Measurements from ENCODE around the gene RASD2.

Gene RASD2

GRCh38 chr22:35572556-35572955 is 31.9 kb downstream of the RASD2 start:
- DNase-seq (ENCODE audit: low read depth, low spot score): no peak
- ChIA-PET CTCF (interaction anchor here (0.9 to 17.7 kb wide), 6 partner anchors 10 to 222 kb away, joined by 3 to 352 read pairs (median 4); no protein-coding TSS in a partner anchor), POLR2A (no interaction called here)

DNA sequence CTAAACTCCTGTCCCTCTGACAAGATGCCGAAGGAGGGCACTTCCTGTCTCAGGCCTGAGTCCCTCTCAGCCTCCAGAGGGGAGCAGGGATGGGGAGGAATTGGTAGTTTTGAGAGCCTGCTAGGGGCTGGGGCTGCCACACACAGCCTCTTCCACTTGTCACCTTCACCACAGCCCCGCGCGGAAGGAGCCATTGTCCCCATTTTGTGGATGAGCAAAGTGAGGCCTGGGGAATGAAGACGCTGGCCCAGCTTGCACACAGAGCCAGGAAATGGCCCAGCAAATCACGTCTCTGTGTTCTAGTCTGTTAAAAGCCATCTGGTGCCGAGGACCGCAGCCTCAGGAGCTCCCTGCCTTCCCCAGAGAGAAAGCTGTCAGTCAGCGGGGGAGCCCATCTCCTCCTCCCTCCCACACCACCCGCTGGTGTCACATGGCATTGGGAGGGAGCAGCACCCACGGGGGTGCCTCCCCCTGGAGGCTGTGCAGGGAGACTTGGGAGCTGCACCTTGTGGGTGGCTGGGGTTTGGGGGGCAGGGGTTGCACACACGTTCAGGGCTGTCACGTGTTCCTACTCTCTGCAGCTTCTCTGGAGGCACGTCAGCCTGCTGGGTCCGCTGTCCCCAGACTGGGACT is 34.6 kb downstream of the RASD2 start:
- TF ChIP-seq, protein P1, sequence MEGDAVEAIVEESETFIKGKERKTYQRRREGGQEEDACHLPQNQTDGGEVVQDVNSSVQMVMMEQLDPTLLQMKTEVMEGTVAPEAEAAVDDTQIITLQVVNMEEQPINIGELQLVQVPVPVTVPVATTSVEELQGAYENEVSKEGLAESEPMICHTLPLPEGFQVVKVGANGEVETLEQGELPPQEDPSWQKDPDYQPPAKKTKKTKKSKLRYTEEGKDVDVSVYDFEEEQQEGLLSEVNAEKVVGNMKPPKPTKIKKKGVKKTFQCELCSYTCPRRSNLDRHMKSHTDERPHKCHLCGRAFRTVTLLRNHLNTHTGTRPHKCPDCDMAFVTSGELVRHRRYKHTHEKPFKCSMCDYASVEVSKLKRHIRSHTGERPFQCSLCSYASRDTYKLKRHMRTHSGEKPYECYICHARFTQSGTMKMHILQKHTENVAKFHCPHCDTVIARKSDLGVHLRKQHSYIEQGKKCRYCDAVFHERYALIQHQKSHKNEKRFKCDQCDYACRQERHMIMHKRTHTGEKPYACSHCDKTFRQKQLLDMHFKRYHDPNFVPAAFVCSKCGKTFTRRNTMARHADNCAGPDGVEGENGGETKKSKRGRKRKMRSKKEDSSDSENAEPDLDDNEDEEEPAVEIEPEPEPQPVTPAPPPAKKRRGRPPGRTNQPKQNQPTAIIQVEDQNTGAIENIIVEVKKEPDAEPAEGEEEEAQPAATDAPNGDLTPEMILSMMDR (IDR thresholded peaks at IDR 0.05; ENCODE audit: insufficient read depth, low read length, missing control alignments): no peak
- H3K4me3 ChIP-seq (ENCODE audit: low read depth, low read length): no peak overlapping the region
- CTCF ChIA-PET: interaction anchor here (1.1 to 17.7 kb wide), 5 partner anchors 7 to 225 kb away, joined by 3 to 352 read pairs (median 5); no protein-coding TSS in a partner anchor
- DNase-seq (ENCODE audit: low read depth, low spot score): no peak
- POLR2A ChIA-PET: no interaction called here

More at GRCh38 chr22:35572556-35572955, 31.9 kb downstream of the RASD2 start:
- H3K4me3 ChIP-seq (ENCODE audit: low read depth, low read length): no peak overlapping the region
- TF ChIP-seq, protein P1 (IDR thresholded peaks at IDR 0.05; ENCODE audit: insufficient read depth, low read length, missing control alignments): no peak

GRCh38 chr22:35576671-35577070 is 36.0 kb downstream of the RASD2 start:
- TF ChIP-seq, protein P1 (IDR thresholded peaks at IDR 0.05; ENCODE audit: insufficient read depth, low read length, missing control alignments): no peak
- POLR2A ChIA-PET: no interaction called here
- no peak overlapping the region for H3K4me3 ChIP-seq (ENCODE audit: low read depth, low read length)
- CTCF ChIA-PET: interaction anchor here (0.9 to 17.7 kb wide), 6 partner anchors 8 to 226 kb away, joined by 3 to 352 read pairs (median 4); no protein-coding TSS in a partner anchor
- DNase-seq (ENCODE audit: low read depth, low spot score): no peak

- ChIA-PET CTCF (interaction anchor here (1.1 to 17.7 kb wide), 3 partner anchors 9 to 147 kb away, joined by 3 to 352 read pairs (median 4); no protein-coding TSS in a partner anchor), POLR2A (no interaction called here)
- no peak overlapping the region for H3K4me3 ChIP-seq (ENCODE audit: low read depth, low read length)
- no peak for DNase-seq (ENCODE audit: low read depth, low spot score)
- TF ChIP-seq, protein P1 (IDR thresholded peaks at IDR 0.05; ENCODE audit: insufficient read depth, low read length, missing control alignments): no peak
Observed at GRCh38 chr22:35577799-35578659, 37.4 kb downstream of the RASD2 start.

DNA sequence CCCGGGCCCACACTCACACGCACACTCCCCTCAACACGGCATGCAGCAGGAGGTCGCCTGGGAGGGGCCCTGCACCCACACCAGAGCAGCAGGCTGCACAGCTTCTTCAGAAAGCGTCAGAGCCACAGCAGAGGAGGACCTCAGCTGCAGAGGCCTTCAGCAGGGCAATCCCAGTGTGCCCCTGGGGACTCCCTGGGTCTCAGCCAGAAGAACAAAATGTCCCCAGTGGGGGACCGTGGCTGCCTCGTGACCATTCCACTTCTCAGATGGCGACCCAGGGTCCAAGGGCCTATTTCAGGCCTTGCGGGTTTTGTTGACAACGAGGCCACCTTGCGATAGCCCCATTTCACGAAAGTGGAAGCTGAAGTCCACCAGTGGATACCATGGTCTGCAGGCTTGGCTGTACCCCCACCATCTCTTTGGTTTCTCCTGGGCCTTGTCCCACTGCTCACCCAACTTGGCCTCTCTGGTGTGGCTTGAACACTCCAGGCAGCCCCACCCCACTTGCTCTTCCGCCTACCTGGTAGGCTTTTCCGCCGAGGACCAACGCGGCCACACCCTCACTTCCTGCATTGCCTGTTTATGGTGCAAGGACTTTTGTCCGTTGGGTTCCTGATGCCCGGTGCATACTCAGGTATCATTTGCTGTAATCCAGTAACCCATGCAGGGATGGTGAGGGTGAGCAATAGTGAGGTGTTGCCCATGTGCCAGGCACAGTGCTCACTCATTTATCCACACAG is 38.4 kb downstream of the RASD2 start:
- TF ChIP-seq, protein P1 (IDR thresholded peaks at IDR 0.05; ENCODE audit: insufficient read depth, low read length, missing control alignments): no peak
- DNase-seq (ENCODE audit: low read depth, low spot score): no peak
- ChIA-PET CTCF (interaction anchor here (5.6 to 17.7 kb wide), 2 partner anchors 13 to 148 kb away, joined by 44 to 352 read pairs; no protein-coding TSS in a partner anchor), POLR2A (no interaction called here)
- no peak overlapping the region for H3K4me3 ChIP-seq (ENCODE audit: low read depth, low read length)

Measured in AG04449 (cell line).